PC-9 (cell line): ENCODE data around the gene DOCK11. TPM values are rescaled to one million over a fixed set of nuclear protein-coding genes. Genes with fewer than 3 reads are reported as not detected.

ENCODE experiments used
- BruUV-seq: library from RNA; stranded (reverse); fragments of 400-500 nt; replicated peaks from 2 replicates; lab custom pipeline; 2021; lab: Mats Ljungman, UMichigan
- CTCF ChIA-PET: fragments of 300-600 bp; sonication (Branson Sonifier 250); formaldehyde crosslinking; loops from one replicate; lab custom pipeline; 2022; ENCODE audit warnings: antibody characterized with exemption; lab: Charles Lee
- POLR2A ChIA-PET: fragments of 300-600 bp; sonication (Branson Sonifier 250); formaldehyde crosslinking; loops from one replicate; lab custom pipeline; 2022; ENCODE audit warnings: antibody characterized with exemption; ENCODE audit not compliant: unreplicated experiment; lab: Charles Lee
- DNase-seq, 2 experiments: peaks; one replicate each; pipeline versions ENCODE4 v3.0.0 to v3.0.0-alpha.2; 2015 to 2022; ENCODE audit warnings: mixed read lengths in 1 of 2
- H2AFZ ChIP-seq: fragments of 200-600 bp; sonication (generic); 2 replicates; pipeline ENCODE4 v1.8.1; 2017; ENCODE audit warnings: antibody characterized with exemption
- H3F3A ChIP-seq: fragments of 200-600 bp; sonication (generic); 2 replicates; pipeline ENCODE4 v1.8.1; 2017; ENCODE audit warnings: antibody characterized with exemption, mild to moderate bottlenecking, low read depth; ENCODE audit not compliant: insufficient read depth
- H3K27ac ChIP-seq: fragments of 200-600 bp; sonication (generic); 2 replicates; pipeline ENCODE4 v1.6.1; 2016; ENCODE audit warnings: mixed run types
- H3K27me3 ChIP-seq: fragments of 200-600 bp; sonication (generic); 2 replicates; pipeline ENCODE4 v1.6.1; 2016; ENCODE audit warnings: low read depth, mixed run types; ENCODE audit not compliant: insufficient read depth
- H3K36me3 ChIP-seq: fragments of 200-600 bp; sonication (generic); 2 replicates; pipeline ENCODE4 v1.6.1; 2016; ENCODE audit warnings: low read depth, mixed run types
- H3K4me1 ChIP-seq: fragments of 200-600 bp; sonication (generic); replicated peaks from 2 replicates; pipeline ENCODE4 v1.6.1; 2016; ENCODE audit warnings: mixed run types; ENCODE audit not compliant: insufficient read depth
- H3K4me2 ChIP-seq: fragments of 200-600 bp; sonication (generic); 2 replicates; pipeline ENCODE4 v1.6.1; 2017; ENCODE audit warnings: mixed run types
- H3K4me3 ChIP-seq: fragments of 200-600 bp; sonication (generic); 2 replicates; pipeline ENCODE4 v1.6.1; 2016; ENCODE audit warnings: mixed run types
- H3K79me2 ChIP-seq: fragments of 200-600 bp; sonication (generic); 2 replicates; pipeline ENCODE4 v1.6.1; 2017; ENCODE audit warnings: low read depth, mixed run types
- H3K9me2 ChIP-seq: fragments of 200-600 bp; sonication (generic); 2 replicates; pipeline ENCODE4 v1.8.1; 2017; ENCODE audit warnings: mild to moderate bottlenecking; ENCODE audit not compliant: insufficient read depth
- H3K9me3 ChIP-seq: fragments of 200-600 bp; sonication (generic); 2 replicates; pipeline ENCODE4 v1.8.1; 2016; ENCODE audit warnings: low read depth; ENCODE audit not compliant: insufficient read depth
- H4K20me1 ChIP-seq: fragments of 200-600 bp; sonication (generic); 2 replicates; pipeline ENCODE4 v1.8.1; 2017; ENCODE audit not compliant: insufficient read depth
- EZH2 ChIP-seq: fragments of 200-600 bp; sonication (generic); IDR thresholded peaks from 2 replicates; pipeline ENCODE4 v1.8.0; 2017; ENCODE audit warnings: antibody characterized with exemption, low read depth
- intact Hi-C: fragments of 100-400 bp; cut with micrococcal nuclease; formaldehyde crosslinking; loops from one replicate; pipeline ENCODE4 v1.10.0; 2022; ENCODE audit not compliant: unreplicated experiment
- total RNA-seq: library from RNA; stranded (reverse); gene quantifications from 2 replicates; pipeline ENCODE4 v1.2.3, GENCODE V29; 2021
- TF ChIP-seq, protein P1 (sequence below): fragments of 200-600 bp; sonication (generic); conservative IDR thresholded peaks from 2 replicates; pipeline ENCODE4 v1.6.1; 2017; ENCODE audit warnings: mixed run types, antibody characterized with exemption, mild to moderate bottlenecking, moderate library complexity

The DOCK11 gene
- total RNA-seq, 1 experiment from 2014 or later, result 9.0 TPM

DNA sequence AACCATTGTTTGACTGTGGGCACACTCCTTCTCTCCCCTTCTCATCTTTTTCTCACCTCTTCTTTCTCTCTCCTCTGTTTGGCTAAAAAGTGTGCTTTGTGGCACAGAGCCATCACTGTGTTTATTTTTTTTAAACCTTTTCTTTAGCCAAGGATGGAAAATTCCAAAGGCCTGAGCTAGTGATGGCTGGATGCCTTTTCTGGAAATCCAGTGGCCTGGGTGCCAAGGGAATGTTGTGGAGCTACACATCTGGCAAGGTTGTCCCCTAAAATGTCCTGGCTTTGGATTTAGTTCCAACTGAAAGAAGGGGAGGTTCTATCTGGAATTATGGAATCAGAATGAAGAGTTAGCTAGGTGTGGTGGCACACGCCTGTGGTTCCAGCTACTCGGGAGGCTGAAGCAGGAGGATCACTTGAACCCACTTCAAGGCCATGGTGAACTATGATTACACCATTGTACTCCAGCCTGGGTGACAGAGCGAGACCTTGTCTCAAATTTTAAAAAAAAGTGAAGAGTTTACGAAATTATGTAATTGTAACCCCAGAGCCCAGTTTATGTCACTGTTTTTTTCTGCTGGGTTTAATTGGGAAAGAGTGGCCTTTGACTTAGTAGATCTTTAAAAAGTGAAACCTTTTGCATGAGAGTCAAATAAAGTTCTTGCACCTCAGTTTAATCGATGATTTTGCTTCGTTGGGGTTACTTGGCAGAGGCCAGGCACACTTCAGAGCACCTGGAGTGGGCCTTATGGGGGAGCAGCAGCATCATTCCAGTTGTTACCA, 17.7 kb downstream of the DOCK11 start:
- Histone ChIP-seq H3K27me3 (no peaks in the 10 kb centered on the region), H3K9me2 (no peaks in the 10 kb centered on the region), H3K4me3 (no peak overlapping the region), H3K36me3 (no peaks in the 10 kb centered on the region), H4K20me1 (no peaks in the 10 kb centered on the region), H3K27ac (no peak overlapping the region), H3F3A (no peaks in the 10 kb centered on the region), H3K4me2 (no peak overlapping the region), H3K4me1 (no peaks in the 10 kb centered on the region), H2AFZ (no peak overlapping the region), H3K79me2 (no peaks in the 10 kb centered on the region), H3K9me3 (no peaks in the 10 kb centered on the region)
- no TSS peak for BruUV-seq
- intact Hi-C loops, result no loop called here
- TF ChIP-seq, protein P1, sequence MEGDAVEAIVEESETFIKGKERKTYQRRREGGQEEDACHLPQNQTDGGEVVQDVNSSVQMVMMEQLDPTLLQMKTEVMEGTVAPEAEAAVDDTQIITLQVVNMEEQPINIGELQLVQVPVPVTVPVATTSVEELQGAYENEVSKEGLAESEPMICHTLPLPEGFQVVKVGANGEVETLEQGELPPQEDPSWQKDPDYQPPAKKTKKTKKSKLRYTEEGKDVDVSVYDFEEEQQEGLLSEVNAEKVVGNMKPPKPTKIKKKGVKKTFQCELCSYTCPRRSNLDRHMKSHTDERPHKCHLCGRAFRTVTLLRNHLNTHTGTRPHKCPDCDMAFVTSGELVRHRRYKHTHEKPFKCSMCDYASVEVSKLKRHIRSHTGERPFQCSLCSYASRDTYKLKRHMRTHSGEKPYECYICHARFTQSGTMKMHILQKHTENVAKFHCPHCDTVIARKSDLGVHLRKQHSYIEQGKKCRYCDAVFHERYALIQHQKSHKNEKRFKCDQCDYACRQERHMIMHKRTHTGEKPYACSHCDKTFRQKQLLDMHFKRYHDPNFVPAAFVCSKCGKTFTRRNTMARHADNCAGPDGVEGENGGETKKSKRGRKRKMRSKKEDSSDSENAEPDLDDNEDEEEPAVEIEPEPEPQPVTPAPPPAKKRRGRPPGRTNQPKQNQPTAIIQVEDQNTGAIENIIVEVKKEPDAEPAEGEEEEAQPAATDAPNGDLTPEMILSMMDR, result no peak
- TF ChIP-seq EZH2, result no peak
- ChIA-PET POLR2A (no interaction called here), CTCF (interaction anchor here (0.7 kb wide), 1 partner anchor 88 kb away, joined by 8 read pairs; no protein-coding TSS in a partner anchor)
- DNase-seq, result no peak

DNA sequence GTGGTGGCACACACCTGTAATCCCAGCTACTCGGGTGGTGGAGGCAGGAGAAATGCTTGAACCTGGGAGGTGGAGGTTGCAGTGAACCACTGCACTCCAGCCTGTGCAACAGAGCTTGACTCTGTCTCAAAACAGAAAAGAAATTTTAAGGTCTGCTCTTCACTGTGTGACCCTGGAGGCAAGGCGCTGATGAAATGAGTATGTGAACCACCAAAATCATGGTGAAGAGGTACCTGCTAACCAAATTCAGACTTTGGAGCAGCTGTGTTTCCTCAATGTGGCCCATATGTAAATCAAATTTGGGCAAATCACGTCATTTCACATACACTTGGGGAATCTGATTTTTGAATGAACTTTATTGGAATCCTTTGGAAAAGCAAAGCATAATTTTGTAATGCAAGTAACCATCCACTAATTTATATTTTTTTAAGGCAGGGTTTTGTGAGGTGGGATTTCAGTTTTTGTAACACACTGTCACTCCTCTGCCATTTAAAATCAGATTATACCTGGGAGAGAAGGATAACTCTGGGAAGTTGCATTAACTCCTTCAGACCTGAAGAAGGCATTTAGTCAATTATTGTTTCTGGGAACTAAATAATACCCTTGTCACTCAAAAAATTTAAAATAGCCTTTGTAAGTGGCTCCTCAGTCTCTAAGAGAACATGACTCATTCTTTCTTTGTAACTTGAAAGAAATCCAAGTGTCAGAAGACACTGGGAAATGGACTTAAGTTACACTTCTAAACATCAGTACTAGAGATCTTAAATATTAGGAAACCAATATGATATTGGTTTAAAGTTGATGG, 24.0 kb downstream of the DOCK11 start:
- peaks cover 15% of the 10 kb centered on the region; the same call in 1 of the 2 replicates for H3K4me1 ChIP-seq
- TF ChIP-seq EZH2, result no peak
- TF ChIP-seq, protein P1, result no peak
- no peak overlapping the region for H3K27ac ChIP-seq
- H3F3A ChIP-seq, result no peaks in the 10 kb centered on the region; the same call in 1 of the 2 replicates
- H3K4me3 ChIP-seq, result no peak overlapping the region
- BruUV-seq, result no TSS peak
- no peak for DNase-seq
- no peaks in the 10 kb centered on the region for H3K36me3 ChIP-seq
- no peaks in the 10 kb centered on the region for H3K9me2 ChIP-seq
- H3K27me3 ChIP-seq, result no peaks in the 10 kb centered on the region
- no peaks in the 10 kb centered on the region for H3K9me3 ChIP-seq
- no peaks in the 10 kb centered on the region for H4K20me1 ChIP-seq
- H3K4me2 ChIP-seq, result 0 out of 2 replicates have a peak overlapping the region, but pooled peaks have one; percentile 3
- no peaks in the 10 kb centered on the region for H3K79me2 ChIP-seq
- ChIA-PET POLR2A (interaction anchor here (0.6 kb wide), 1 partner anchor 15 kb away, joined by 5 read pairs; no protein-coding TSS in a partner anchor), CTCF (no interaction called here)
- intact Hi-C loops, result no loop called here
- no peak overlapping the region for H2AFZ ChIP-seq

DNA sequence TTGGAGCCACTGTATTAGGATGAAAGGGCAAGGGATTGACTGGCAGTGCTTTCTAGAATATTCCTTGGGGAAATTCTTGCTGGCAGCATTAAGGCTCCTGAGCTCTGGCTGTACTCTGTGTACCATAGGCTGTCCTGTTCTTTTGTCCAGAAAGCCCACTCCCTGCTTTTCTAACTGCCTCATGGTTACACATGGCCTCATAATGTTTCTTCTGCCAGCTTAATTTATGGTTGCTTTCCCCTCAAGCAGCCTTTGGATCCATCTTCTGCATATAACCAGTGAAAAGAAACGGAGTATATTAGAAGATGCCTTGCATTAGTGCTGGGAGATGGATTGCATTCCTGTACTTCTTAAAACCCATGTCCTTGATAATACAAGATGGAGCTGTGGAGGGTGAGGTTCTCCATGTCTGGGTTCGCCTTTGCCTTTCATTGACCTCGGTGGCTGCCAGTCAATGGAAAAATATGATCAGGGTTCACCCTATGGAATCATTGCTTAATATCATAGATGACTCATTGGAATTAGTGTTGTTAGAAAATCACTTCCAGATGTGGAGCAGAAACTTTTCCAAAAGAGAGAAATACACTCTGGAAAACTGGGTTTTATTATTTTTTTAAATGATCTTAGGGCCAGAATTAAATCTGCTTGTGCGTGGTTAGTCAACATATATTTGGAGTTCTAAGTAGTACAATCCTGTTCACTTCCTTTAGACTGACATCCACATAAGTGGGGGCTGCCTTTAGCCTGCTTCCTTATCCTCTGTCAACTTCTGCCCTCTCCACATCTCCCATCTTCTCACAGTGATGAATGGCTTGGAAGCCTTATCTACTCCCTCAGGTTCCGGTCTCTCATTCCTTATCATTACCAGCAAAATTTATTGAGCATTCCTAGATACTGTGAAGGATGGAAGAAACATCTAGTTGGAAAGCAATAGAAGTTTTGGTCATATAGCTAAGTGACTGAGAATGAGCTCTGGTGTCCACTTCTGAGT, 24.9 kb downstream of the DOCK11 start:
- Histone ChIP-seq H3K79me2 (no peaks in the 10 kb centered on the region), H3F3A (no peaks in the 10 kb centered on the region; the same call in 1 of the 2 replicates), H2AFZ (no peak overlapping the region), H3K4me3 (no peak overlapping the region), H3K4me2 (0 out of 2 replicates have a peak overlapping the region, but pooled peaks have one; percentile 3), H3K4me1 (peaks cover 15% of the 10 kb centered on the region; the same call in 1 of the 2 replicates), H4K20me1 (no peaks in the 10 kb centered on the region), H3K9me3 (no peaks in the 10 kb centered on the region), H3K36me3 (no peaks in the 10 kb centered on the region), H3K27me3 (no peaks in the 10 kb centered on the region), H3K27ac (no peak overlapping the region), H3K9me2 (no peaks in the 10 kb centered on the region)
- ChIA-PET POLR2A (no interaction called here), CTCF (no interaction called here)
- TF ChIP-seq, protein P1, result no peak
- TF ChIP-seq EZH2, result no peak
- intact Hi-C loops, result no loop called here
- BruUV-seq, result no TSS peak
- DNase-seq, result no peak
